SK-N-SH (cell line): ENCODE results near the gene ERN1.

Experiments
- CHD2 ChIP-seq: fragments of 150-350 bp; IDR thresholded peaks from 2 replicates; pipeline ENCODE4 v1.6.1; 2018; ENCODE audit warnings: low read length; ENCODE audit not compliant: partially characterized antibody
- EZH2phosphoT487 ChIP-seq: fragments of 200-600 bp; sonication (generic); IDR thresholded peaks from 2 replicates; pipeline ENCODE4 v1.6.1; 2017; ENCODE audit warnings: low read depth, mixed run types, mild to moderate bottlenecking, antibody characterized with exemption, moderate library complexity, borderline replicate concordance
- JUND ChIP-seq: IDR thresholded peaks from 2 replicates; pipeline ENCODE4 v1.4.0; 2012
- MEF2A ChIP-seq: IDR thresholded peaks from 2 replicates; pipeline ENCODE4 v1.4.0; 2012; ENCODE audit warnings: low read depth, borderline replicate concordance
- MXI1 ChIP-seq: IDR thresholded peaks from 2 replicates; pipeline ENCODE4 v1.6.1; 2012; ENCODE audit warnings: mild to moderate bottlenecking, low read depth, low read length, improper control_type of control experiment
- NRF1 ChIP-seq: IDR thresholded peaks from 2 replicates; pipeline ENCODE4 v1.6.1; 2012; ENCODE audit warnings: low read depth, mild to moderate bottlenecking, low read length
- POLR2AphosphoS5 ChIP-seq: IDR thresholded peaks from 2 replicates; pipeline ENCODE4 v1.6.1; 2012; ENCODE audit warnings: low read depth, low read length
- TF ChIP-seq, protein P1 (sequence below): fragments of 200-600 bp; sonication (generic); IDR thresholded peaks from 2 replicates; pipeline ENCODE4 v1.6.1; 2017; ENCODE audit warnings: antibody characterized with exemption, mild to moderate bottlenecking, moderate library complexity
- TF ChIP-seq, protein P2 (sequence below): IDR thresholded peaks from 2 replicates; pipeline ENCODE4; 2012
- TF ChIP-seq, protein P3 (sequence below): IDR thresholded peaks from 2 replicates; pipeline ENCODE4 v1.4.0; 2012; ENCODE audit warnings: low read depth
- TF ChIP-seq, protein P4 (sequence below): IDR thresholded peaks from 2 replicates; pipeline ENCODE4 v1.6.1; 2012; ENCODE audit warnings: mild to moderate bottlenecking, low read depth, low read length, moderate library complexity
- TF ChIP-seq, protein P5 (sequence below): fragments of 150-350 bp; IDR thresholded peaks from 2 replicates; pipeline ENCODE4 v1.6.1; 2017; ENCODE audit warnings: antibody characterized with exemption, low read length, low read depth, borderline replicate concordance

DNA sequence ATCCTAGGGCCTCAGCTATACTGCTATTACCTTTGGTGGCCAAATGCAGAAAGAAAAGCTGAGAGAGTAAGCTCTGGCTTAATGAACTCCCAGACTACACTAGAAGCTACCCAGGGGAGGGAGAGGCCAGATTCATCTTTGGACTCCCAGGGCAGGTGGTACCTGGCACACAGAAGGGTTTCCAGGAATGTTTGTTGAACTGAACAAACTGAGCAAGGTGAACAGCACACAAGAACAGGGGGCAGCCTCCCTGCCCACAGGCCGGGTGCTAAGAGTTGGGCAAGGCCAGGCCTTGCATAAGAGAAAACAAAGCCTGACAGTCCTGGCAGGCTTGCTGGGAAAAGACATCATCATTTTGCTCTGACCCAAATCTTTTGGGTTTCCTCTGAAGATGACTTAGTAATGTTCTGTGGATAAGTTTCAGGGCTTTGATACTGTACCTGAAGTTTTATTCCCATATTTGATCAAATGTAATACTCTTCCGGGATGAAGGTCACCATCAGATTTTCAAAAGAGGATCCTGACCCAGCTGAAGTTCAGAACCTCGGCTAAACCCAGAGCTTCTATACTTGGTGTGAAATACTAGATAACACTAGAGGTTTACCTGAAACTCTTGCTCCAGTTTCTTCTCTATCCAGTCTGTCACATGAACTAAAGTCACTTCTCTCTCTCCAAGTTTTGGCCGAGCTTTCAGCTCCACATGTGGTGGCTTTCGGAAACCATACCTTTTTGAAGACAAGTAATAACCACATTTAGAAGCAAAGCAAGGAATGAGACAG is 20.5 kb upstream of the ERN1 start:
- TF ChIP-seq MXI1 = no peak
- TF ChIP-seq, protein P1, sequence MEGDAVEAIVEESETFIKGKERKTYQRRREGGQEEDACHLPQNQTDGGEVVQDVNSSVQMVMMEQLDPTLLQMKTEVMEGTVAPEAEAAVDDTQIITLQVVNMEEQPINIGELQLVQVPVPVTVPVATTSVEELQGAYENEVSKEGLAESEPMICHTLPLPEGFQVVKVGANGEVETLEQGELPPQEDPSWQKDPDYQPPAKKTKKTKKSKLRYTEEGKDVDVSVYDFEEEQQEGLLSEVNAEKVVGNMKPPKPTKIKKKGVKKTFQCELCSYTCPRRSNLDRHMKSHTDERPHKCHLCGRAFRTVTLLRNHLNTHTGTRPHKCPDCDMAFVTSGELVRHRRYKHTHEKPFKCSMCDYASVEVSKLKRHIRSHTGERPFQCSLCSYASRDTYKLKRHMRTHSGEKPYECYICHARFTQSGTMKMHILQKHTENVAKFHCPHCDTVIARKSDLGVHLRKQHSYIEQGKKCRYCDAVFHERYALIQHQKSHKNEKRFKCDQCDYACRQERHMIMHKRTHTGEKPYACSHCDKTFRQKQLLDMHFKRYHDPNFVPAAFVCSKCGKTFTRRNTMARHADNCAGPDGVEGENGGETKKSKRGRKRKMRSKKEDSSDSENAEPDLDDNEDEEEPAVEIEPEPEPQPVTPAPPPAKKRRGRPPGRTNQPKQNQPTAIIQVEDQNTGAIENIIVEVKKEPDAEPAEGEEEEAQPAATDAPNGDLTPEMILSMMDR = no peak
- TF ChIP-seq, protein P2, sequence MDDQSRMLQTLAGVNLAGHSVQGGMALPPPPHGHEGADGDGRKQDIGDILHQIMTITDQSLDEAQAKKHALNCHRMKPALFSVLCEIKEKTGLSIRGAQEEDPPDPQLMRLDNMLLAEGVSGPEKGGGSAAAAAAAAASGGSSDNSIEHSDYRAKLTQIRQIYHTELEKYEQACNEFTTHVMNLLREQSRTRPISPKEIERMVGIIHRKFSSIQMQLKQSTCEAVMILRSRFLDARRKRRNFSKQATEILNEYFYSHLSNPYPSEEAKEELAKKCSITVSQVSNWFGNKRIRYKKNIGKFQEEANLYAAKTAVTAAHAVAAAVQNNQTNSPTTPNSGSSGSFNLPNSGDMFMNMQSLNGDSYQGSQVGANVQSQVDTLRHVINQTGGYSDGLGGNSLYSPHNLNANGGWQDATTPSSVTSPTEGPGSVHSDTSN = no peak
- no peak for TF ChIP-seq POLR2AphosphoS5
- TF ChIP-seq, protein P3, sequence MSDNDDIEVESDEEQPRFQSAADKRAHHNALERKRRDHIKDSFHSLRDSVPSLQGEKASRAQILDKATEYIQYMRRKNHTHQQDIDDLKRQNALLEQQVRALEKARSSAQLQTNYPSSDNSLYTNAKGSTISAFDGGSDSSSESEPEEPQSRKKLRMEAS = no peak
- TF ChIP-seq JUND = no peak
- TF ChIP-seq EZH2phosphoT487 = no peak
- TF ChIP-seq, protein P4, sequence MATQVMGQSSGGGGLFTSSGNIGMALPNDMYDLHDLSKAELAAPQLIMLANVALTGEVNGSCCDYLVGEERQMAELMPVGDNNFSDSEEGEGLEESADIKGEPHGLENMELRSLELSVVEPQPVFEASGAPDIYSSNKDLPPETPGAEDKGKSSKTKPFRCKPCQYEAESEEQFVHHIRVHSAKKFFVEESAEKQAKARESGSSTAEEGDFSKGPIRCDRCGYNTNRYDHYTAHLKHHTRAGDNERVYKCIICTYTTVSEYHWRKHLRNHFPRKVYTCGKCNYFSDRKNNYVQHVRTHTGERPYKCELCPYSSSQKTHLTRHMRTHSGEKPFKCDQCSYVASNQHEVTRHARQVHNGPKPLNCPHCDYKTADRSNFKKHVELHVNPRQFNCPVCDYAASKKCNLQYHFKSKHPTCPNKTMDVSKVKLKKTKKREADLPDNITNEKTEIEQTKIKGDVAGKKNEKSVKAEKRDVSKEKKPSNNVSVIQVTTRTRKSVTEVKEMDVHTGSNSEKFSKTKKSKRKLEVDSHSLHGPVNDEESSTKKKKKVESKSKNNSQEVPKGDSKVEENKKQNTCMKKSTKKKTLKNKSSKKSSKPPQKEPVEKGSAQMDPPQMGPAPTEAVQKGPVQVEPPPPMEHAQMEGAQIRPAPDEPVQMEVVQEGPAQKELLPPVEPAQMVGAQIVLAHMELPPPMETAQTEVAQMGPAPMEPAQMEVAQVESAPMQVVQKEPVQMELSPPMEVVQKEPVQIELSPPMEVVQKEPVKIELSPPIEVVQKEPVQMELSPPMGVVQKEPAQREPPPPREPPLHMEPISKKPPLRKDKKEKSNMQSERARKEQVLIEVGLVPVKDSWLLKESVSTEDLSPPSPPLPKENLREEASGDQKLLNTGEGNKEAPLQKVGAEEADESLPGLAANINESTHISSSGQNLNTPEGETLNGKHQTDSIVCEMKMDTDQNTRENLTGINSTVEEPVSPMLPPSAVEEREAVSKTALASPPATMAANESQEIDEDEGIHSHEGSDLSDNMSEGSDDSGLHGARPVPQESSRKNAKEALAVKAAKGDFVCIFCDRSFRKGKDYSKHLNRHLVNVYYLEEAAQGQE = no peak
- TF ChIP-seq, protein P5, sequence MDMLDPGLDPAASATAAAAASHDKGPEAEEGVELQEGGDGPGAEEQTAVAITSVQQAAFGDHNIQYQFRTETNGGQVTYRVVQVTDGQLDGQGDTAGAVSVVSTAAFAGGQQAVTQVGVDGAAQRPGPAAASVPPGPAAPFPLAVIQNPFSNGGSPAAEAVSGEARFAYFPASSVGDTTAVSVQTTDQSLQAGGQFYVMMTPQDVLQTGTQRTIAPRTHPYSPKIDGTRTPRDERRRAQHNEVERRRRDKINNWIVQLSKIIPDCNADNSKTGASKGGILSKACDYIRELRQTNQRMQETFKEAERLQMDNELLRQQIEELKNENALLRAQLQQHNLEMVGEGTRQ = no peak
- TF ChIP-seq MEF2A = no peak
- TF ChIP-seq NRF1 = no peak
- TF ChIP-seq CHD2 = no peak
